SH-SY5Y (cell line): ENCODE measurements around the gene LRRC40.

Experiments
- GATA2 ChIP-seq: IDR thresholded peaks from 2 replicates; pipeline ENCODE4 v1.6.1; 2011; ENCODE audit warnings: mild to moderate bottlenecking, low read depth, low read length
- GATA3 ChIP-seq: IDR thresholded peaks from 2 replicates; pipeline ENCODE4 v1.6.1; 2011; ENCODE audit warnings: low read depth, mild to moderate bottlenecking, low read length, moderate library complexity

- no peak for TF ChIP-seq GATA2
- TF ChIP-seq GATA3 = no peak
Observed at GRCh38 chr1:70101231-70101630, 104.1 kb downstream of the LRRC40 start.
